NOMO-1 (cell line): ENCODE data around the gene BLNK.
A peak's percentile ranks its signal among the peaks of the same experiment; 100 is the strongest.

ENCODE experiments used
- DNase-seq, 2 experiments: peaks; one replicate each; lab custom pipeline; 2025; ENCODE audit not compliant: unreplicated experiment in 2 of 2; lab: John Stamatoyannopoulos, UW

The BLNK gene

DNA sequence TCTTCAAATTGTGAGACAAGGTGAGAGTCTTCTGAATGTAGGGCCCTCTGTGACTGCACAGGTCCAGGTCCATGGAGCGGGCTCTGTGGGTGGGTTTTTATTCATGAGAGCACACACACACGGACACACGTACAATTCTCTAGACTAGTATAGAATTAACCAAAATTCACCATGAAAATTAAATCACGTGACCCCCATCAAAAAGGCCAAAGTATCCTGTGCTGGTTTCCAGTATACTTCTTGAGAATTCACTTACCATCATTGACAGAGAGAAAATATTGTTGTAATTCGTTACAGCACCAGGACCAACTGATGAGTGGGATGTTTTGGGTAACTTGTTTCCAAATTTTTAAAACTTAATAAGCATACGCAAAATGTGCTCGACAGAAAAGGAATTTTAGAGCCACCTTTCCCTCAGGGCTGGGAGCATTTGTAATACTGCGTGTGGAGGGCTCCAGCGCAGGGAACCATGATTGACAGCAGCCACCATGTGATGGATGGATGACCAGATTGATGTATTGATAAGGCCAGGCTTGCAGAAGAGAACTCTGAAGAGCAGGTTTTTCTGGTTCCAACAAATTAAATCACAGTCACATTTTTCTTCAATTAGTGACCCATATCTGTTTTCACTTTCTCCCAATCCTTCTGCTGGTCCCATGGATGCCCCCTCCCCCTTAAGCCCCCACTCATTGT is 18.0 kb upstream of the BLNK start:
- DNase-seq, result no peak

DNA sequence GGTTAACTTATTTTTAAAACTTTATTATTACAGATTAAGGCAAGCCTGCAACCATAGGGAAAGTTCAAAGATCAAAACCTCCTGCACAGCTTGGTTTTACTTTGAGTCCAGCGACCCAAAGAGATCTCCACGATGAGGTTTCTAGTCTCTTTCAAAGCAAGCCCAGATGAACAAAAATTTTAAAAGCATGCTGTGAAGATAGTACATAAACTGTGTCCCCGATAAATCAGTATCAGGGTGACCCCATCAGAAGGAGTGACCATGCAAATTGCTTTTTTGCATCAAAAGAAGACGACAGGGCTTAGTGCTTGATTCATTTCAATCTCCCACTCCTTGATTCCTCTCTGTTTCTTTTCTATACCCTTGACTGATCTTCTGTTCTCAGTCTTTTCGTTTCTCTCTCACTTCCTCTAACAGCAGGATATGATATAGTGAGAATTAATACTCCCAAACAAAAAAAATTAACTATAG is 16.8 kb upstream of the BLNK start:
- DNase-seq, result peak in 1 of 2 experiments; percentile 47

- DNase-seq, result peak; percentile 34 to 72
Measured at GRCh38 chr10:96287392-96288105, 16.2 kb upstream of the BLNK start.

GRCh38 chr10:96285331-96285752 is 14.0 kb upstream of the BLNK start:
- no peak for DNase-seq

GRCh38 chr10:96283756-96284155 is 12.4 kb upstream of the BLNK start:
- no peak for DNase-seq

- no peak for DNase-seq
Measured at GRCh38 chr10:96283351-96283750, 12.0 kb upstream of the BLNK start.

DNA sequence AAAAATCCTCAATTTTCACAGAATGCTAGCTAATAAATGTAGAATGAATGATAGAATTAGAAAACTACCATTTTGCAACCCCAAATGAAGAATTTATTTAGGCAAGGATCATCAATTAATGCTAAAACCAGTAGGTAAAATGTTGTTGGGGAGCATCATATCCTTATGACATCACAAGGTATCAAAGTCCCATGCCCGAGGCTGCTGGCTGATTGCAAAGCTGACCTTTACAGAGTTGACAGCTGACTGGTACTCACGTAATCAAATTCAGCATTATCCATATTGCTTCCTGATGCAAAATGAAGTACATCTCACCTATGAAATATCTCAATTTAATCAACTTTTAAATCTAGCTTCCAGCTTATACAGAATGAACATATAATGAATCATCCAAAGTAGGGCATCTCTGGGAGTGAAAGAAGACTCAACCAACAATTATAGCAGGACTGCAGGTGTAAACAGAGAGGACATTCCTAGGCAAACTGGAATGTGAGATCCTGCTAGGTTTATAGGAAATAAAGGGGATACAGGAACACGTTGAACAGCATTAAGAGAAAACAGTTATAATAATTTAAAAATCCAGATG is 10.2 kb upstream of the BLNK start:
- no peak for DNase-seq

- no peak for DNase-seq
Measured at GRCh38 chr10:96280859-96281258, 9.5 kb upstream of the BLNK start.

- no peak for DNase-seq
Measured at GRCh38 chr10:96279191-96279641, 7.8 kb upstream of the BLNK start.

GRCh38 chr10:96276831-96277230 is 5.5 kb upstream of the BLNK start:
- no peak for DNase-seq

DNA sequence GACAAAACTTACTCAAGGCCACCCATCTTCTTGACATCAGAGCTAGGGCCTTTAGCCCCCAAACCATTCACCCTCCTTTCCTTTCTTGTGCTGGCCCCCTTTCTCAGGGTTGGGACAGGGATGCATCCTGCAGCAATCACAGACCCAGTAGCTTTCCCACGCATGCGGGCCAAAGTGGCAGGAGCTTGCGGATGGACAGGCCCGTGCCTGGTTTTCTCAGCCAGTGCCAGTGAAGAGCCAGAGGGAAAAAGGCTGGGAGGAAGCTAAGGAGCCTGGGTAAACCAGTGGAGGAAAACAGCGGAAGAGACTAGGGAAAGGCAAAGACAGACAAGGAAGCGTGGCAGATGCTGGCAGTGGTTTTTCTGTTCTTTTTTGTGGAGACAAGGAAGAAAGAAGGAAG is 5.1 kb upstream of the BLNK start:
- no peak for DNase-seq

- no peak for DNase-seq
Measured at GRCh38 chr10:96275685-96276418, 4.5 kb upstream of the BLNK start.

DNA sequence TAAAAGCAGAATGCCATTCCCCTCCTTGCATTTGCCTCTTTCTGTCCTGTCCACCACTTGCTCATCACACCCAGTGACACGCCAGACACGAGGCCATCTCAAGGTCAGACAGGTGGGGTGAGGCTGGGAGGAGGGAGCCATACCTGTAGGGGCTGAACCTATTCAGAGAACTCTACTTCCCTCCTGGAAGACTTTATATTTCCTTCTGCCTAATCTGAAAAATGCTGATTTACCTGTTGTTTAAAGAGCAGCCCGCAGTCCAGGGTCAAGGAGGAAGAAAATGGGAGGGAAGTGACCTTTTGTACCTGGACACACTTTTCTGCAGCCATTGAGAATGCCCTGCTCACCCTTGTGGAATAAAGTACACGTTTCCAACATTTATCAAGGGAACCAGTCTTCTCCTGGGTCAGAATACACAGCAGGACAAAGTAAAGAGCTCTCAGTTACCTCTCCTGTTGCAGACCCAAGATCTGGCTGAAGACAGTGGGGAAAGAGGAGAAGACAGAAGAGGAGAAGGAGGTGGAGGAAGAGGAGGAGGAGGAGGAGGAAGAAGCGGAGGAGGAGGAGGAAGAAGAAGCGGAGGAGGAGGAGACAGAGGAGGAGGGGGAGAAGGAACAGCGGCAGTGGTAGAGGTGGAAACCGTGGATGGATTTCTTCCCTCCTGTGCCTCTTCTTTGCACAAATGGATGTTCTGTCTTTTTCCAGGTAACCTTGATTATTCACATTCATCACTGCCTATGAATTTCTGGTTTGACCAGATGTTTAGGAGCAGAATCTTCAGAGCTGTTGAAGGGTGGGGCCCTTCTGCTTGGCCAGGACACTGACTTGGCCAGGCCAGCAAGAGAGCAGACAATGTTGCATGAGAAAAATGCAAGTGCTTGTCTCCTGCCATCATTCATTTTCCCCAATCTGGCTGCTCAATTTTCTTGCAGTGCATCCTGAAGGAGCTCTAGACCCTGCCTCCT is 1.2 kb upstream of the BLNK start:
- no peak for DNase-seq

DNA sequence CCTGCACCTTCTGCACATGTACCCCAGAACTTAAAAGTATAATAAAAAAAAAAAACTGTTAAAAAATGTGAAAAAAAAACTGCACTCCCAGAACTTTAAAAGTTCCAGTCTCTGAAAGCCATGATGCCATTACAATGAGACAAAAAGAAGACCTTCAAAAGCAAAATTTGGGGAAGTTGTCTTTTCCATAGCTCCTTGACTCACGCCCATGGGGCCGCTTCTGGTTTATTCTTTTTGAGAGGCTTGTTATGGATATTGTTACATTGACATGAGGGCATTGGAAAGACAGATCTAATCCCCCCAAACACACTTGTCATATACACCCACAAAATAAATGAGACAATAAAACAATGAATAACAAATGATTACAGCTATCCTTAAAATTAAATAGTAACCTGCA is 798 bp downstream of the BLNK start:
- DNase-seq, result peak in 1 of 2 experiments; percentile 24

- no peak for DNase-seq
Measured at GRCh38 chr10:96269438-96270300, 1.7 kb downstream of the BLNK start.

DNA sequence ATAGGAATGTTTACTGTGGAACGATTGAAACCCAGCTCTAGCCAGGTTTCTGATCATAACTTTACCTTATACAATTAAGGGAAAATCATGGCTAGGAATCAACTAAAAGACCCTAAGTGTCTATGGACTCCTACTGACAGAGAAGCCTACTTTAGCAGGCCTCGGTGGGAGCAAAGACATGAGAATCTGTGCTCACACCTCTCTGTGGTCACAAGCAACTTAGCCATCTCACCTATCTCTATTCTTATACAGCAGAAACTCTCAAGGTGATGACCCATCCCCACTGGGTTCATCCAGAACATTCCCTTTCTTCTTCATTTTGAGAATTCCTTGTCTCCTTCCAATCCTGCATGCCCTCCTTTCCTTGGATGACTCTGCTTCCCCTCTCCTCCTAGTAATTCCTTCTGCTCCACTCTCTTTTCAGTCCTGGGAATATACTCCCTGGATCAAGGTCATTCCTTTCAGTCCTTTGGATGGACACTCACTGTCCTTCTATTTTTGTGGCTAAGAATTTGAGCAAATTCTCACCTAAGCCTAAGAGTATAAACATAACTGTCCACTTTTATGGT is 2.9 kb downstream of the BLNK start:
- DNase-seq, result no peak

- no peak for DNase-seq
Measured at GRCh38 chr10:96267234-96267705, 4.1 kb downstream of the BLNK start.

DNA sequence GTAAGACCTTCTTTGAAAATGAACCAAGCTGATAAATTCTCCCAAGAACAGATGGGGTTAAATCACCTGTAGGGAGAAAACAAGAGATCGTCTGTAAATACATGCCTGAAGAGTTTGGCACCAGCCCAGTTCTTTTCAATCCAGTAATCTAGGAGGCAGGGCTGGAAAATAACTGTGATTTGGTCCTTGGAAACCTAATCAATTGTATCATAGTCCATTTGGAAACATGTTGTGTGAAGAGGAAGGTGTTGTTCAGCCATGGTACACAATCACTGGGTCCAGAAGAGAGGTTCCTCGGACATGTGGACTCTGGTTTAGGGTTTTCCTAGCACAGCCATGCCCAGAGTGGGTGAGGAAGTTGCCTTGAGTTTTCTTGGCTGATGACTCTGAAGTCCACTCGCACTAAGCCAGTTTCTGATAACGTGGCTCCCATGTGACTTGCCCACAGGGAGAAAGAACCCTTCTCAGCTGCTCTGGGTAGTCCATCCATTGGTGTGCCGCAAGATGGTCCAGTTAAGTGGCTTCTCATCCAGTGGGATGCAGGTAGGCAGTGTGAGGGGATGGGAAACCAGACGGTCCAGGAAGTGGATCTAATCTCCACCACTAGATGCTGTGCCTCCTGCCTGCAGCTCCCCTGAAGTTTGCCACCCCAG is 5.1 kb downstream of the BLNK start:
- no peak for DNase-seq
